ENCODE results near the gene PRCD. TPM values are rescaled to one million over a fixed set of nuclear protein-coding genes. Genes with fewer than 3 reads are reported as not detected.

The PRCD gene
- total and polyA plus RNA-seq, 2 donors from 2014 or later = 2.2 TPM; not detected in 1

DNA sequence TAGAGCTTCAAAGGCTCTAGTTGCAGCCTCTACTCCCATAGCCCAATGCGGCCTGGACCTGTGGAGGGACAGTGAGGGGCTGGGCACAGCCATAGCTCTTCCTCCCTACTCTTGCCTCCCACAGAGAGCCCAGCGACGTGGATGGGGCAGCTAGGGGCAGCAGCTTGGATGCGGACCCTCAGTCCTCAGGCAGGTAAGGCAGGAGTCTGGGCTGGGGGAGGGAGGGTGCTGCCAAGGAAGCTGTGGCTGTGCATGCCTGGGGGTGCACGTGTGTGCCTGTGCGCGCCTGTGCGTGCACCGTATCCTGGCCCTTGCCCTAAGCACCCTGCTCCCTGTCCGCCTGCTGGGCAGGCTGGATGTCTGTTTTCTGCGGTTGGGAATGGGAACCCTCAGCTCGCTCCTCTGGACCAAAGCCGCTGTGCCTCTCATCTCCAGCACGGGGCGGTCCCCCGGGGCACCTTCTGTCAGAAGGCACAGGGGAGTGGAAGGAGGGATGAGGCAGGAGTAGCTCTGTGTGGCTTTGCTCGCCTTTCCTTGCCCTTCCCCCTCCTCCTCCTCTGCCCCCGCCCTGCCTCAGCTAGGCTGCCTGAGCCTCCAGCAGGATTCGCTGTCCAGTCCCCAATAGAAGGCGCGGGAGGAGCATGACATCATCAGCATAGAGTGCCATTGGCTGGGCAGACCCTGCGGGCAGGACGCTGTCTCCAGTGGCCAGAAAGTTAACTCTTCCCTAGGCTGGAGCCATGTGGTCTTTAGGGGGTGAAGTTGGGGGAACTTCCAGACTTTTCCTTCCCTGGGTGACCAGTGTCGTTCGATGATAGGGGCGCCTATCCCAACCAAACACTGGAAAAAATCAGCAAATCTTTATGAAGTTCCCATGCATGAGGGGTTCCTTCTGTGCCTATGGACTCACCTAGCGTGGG lies 797 bp downstream of the PRCD start:
- intact Hi-C loops (cut with DNase I) = no loop called here
- DNase-seq (peak; percentile 97 to 99 (median 98)), FAIRE-seq (peak; percentile 88)
- no peaks in the 10 kb centered on the region for H3K36me3 ChIP-seq (ENCODE audit: control insufficient read depth in 2 of 3, insufficient read depth in 3 of 3, low read length in 3 of 3)
- H3K4me3 ChIP-seq (ENCODE audit: low read length in 3 of 3) = peak overlapping the region; percentile 40 to 61 (median 56)
- H3K27me3 ChIP-seq (ENCODE audit: control insufficient read depth, insufficient read depth, low read length) = no peaks in the 10 kb centered on the region
- TF ChIP-seq, protein P1, sequence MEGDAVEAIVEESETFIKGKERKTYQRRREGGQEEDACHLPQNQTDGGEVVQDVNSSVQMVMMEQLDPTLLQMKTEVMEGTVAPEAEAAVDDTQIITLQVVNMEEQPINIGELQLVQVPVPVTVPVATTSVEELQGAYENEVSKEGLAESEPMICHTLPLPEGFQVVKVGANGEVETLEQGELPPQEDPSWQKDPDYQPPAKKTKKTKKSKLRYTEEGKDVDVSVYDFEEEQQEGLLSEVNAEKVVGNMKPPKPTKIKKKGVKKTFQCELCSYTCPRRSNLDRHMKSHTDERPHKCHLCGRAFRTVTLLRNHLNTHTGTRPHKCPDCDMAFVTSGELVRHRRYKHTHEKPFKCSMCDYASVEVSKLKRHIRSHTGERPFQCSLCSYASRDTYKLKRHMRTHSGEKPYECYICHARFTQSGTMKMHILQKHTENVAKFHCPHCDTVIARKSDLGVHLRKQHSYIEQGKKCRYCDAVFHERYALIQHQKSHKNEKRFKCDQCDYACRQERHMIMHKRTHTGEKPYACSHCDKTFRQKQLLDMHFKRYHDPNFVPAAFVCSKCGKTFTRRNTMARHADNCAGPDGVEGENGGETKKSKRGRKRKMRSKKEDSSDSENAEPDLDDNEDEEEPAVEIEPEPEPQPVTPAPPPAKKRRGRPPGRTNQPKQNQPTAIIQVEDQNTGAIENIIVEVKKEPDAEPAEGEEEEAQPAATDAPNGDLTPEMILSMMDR (IDR thresholded peaks at IDR 0.05; ENCODE audit: borderline replicate concordance, extremely low read depth, insufficient read depth) = peak; percentile 14
- peaks cover 0 to 21% (median 7%) of the 10 kb centered on the region in 3 donors for H3K4me1 ChIP-seq (ENCODE audit: control insufficient read depth in 2 of 3, insufficient read depth in 2 of 3, low read depth in 1 of 3, low read length in 3 of 3)
- H3K9ac ChIP-seq (ENCODE audit: low read length in 3 of 3) = peak overlapping the region; percentile 16 to 46 (median 46)
- no peak overlapping the region for H3K27ac ChIP-seq (ENCODE audit: low read depth in 2 of 2, low read length in 2 of 2)
- H3K9me3 ChIP-seq (ENCODE audit: control insufficient read depth in 2 of 3, insufficient read depth in 1 of 3, low read length in 3 of 3) = no peaks in the 10 kb centered on the region

GRCh38 chr17:76541739-76542454 lies 2.1 kb downstream of the PRCD start:
- H3K4me3 ChIP-seq (ENCODE audit: low read length in 3 of 3) = no peak overlapping the region
- no peak overlapping the region for H3K9ac ChIP-seq (ENCODE audit: low read length in 3 of 3)
- intact Hi-C loops (cut with DNase I) = no loop called here
- H3K36me3 ChIP-seq (ENCODE audit: control insufficient read depth in 2 of 3, insufficient read depth in 3 of 3, low read length in 3 of 3) = no peaks in the 10 kb centered on the region
- FAIRE-seq = no peak
- H3K9me3 ChIP-seq (ENCODE audit: control insufficient read depth in 2 of 3, insufficient read depth in 1 of 3, low read length in 3 of 3) = no peaks in the 10 kb centered on the region
- H3K4me1 ChIP-seq (ENCODE audit: control insufficient read depth in 2 of 3, insufficient read depth in 2 of 3, low read depth in 1 of 3, low read length in 3 of 3) = peaks cover 0 to 33% (median 15%) of the 10 kb centered on the region in 3 donors
- DNase-seq = peak in 2 of 5 donors; percentile 31 to 42
- TF ChIP-seq, protein P1 (IDR thresholded peaks at IDR 0.05; ENCODE audit: borderline replicate concordance, extremely low read depth, insufficient read depth) = no peak
- no peaks in the 10 kb centered on the region for H3K27me3 ChIP-seq (ENCODE audit: control insufficient read depth, insufficient read depth, low read length)
- H3K27ac ChIP-seq (ENCODE audit: low read depth in 2 of 2, low read length in 2 of 2) = no peak overlapping the region

GRCh38 chr17:76542566-76542971 lies 2.7 kb downstream of the PRCD start:
- Histone ChIP-seq H3K27ac (ENCODE audit: low read depth in 2 of 2, low read length in 2 of 2) (no peak overlapping the region), H3K9me3 (ENCODE audit: control insufficient read depth in 2 of 3, insufficient read depth in 1 of 3, low read length in 3 of 3) (no peaks in the 10 kb centered on the region), H3K9ac (ENCODE audit: low read length in 3 of 3) (no peak overlapping the region), H3K4me3 (ENCODE audit: low read length in 3 of 3) (no peak overlapping the region), H3K4me1 (ENCODE audit: control insufficient read depth in 2 of 3, insufficient read depth in 2 of 3, low read depth in 1 of 3, low read length in 3 of 3) (peaks cover 0 to 35% (median 20%) of the 10 kb centered on the region in 3 donors), H3K27me3 (ENCODE audit: control insufficient read depth, insufficient read depth, low read length) (no peaks in the 10 kb centered on the region), H3K36me3 (ENCODE audit: control insufficient read depth in 2 of 3, insufficient read depth in 3 of 3, low read length in 3 of 3) (no peaks in the 10 kb centered on the region)
- FAIRE-seq (no peak), DNase-seq (peak in 2 of 5 donors; percentile 50 to 52)
- intact Hi-C loops (cut with DNase I) = no loop called here
- TF ChIP-seq, protein P1 (IDR thresholded peaks at IDR 0.05; ENCODE audit: borderline replicate concordance, extremely low read depth, insufficient read depth) = no peak
